ENCODE results near the gene SLC26A3.

SLC26A3 gene

DNA sequence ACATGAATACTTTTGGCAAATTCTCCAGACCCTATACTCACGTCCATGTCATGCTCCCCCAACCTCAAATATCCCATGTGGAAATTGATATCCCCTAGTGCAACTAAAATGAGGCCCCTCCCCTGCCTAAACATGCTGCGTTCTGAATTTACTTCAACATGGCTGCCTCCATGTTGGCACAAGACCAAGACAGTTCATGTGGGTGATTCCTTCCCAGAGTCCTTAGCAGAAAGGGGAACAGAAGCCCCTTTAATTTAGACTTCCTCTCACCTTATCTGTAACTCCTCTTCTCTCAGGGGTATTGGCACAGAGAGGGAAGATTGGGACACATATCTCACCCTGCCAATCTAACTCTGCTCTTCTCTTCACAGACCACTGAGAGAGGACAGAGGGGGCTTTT, 24.5 kb upstream of the SLC26A3 start:
- no peak for DNase-seq (ENCODE audit: low read depth)
- TF ChIP-seq, protein P1, sequence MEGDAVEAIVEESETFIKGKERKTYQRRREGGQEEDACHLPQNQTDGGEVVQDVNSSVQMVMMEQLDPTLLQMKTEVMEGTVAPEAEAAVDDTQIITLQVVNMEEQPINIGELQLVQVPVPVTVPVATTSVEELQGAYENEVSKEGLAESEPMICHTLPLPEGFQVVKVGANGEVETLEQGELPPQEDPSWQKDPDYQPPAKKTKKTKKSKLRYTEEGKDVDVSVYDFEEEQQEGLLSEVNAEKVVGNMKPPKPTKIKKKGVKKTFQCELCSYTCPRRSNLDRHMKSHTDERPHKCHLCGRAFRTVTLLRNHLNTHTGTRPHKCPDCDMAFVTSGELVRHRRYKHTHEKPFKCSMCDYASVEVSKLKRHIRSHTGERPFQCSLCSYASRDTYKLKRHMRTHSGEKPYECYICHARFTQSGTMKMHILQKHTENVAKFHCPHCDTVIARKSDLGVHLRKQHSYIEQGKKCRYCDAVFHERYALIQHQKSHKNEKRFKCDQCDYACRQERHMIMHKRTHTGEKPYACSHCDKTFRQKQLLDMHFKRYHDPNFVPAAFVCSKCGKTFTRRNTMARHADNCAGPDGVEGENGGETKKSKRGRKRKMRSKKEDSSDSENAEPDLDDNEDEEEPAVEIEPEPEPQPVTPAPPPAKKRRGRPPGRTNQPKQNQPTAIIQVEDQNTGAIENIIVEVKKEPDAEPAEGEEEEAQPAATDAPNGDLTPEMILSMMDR (IDR thresholded peaks at IDR 0.05; ENCODE audit: low read depth, low read length) = no peak
- no peak for TF ChIP-seq POLR2A (IDR thresholded peaks at IDR 0.05; ENCODE audit: extremely low read depth, insufficient read length)
- TF ChIP-seq, protein P2, sequence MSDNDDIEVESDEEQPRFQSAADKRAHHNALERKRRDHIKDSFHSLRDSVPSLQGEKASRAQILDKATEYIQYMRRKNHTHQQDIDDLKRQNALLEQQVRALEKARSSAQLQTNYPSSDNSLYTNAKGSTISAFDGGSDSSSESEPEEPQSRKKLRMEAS (IDR thresholded peaks at IDR 0.05; ENCODE audit: low read depth, low read length) = no peak

DNA sequence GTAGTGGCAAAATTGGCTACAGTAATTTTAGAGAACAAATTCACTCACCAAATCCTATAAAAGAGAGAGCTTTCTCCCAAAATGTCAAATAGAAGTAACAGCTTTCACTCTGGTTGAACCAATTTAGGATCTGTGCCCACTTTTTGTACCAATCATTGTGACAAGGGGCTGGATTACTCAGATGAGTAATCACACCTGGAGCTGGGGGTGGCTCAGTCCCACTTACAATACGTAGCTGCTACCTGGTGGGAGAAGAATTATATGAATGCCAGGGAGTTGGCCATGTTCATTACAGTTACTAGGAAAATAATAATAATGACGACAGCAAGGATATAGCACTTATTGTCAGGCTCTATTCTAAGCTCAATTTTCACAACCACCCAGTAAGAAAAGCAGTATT, 23.4 kb upstream of the SLC26A3 start:
- TF ChIP-seq POLR2A (IDR thresholded peaks at IDR 0.05; ENCODE audit: extremely low read depth, insufficient read length) = no peak
- no peak for TF ChIP-seq MYC (IDR thresholded peaks at IDR 0.05; ENCODE audit: low read depth, low read length)
- TF ChIP-seq, protein P2 (IDR thresholded peaks at IDR 0.05; ENCODE audit: low read depth, low read length) = no peak
- TF ChIP-seq, protein P1 (IDR thresholded peaks at IDR 0.05; ENCODE audit: low read depth, low read length) = no peak
- DNase-seq (ENCODE audit: low read depth) = no peak

More for the DNA sequence above, 24.5 kb upstream of the SLC26A3 start:
- no peak overlapping the region for H3K4me3 ChIP-seq (ENCODE audit: low read depth, low read length)

DNA sequence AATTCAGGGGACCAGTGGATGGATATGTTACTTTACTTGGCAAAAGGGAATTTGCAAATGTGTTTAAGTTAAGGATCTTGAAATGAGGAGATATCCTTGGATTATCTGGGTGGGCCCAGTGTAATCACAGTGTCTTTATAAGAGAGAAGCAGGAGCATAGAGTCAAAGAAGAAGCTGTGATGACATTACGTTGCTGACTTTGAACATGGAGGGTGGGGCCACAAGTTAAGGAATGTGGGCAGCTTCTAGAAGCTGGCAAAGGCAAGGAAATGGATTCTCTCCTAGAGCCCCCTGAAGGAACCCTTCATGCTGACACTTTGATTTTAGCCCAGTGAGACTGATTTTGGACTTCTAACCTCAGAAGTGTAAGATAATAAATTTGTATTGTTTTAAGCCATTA, 21.8 kb upstream of the SLC26A3 start:
- TF ChIP-seq MYC (IDR thresholded peaks at IDR 0.05; ENCODE audit: low read depth, low read length) = no peak
- H3K4me3 ChIP-seq (ENCODE audit: low read depth, low read length) = no peak overlapping the region
- DNase-seq (ENCODE audit: low read depth) = no peak

More for the DNA sequence above, 23.4 kb upstream of the SLC26A3 start:
- no peak overlapping the region for H3K4me3 ChIP-seq (ENCODE audit: low read depth, low read length)

DNA sequence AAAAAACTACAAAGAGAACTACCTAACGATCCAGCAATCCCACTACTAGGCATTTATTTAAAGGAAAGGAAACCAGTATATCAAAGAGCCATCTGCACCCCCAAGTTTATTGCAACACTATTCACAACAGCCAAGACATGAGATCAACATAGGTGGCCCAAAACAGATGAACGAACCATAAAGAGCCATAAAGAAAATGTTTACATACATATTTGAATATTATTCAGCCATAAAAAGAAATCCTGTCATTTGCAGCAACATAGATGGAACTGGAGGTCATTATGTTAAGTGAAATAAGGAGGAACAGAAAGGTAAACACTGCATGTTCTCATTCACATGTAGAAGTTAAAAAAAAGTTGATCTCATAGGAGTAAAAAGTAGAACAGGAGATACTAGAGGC, 15.6 kb upstream of the SLC26A3 start:
- DNase-seq (ENCODE audit: low read depth) = no peak
- H3K4me3 ChIP-seq (ENCODE audit: low read depth, low read length) = no peak overlapping the region
- no peak for TF ChIP-seq MYC (IDR thresholded peaks at IDR 0.05; ENCODE audit: low read depth, low read length)
- TF ChIP-seq, protein P2 (IDR thresholded peaks at IDR 0.05; ENCODE audit: low read depth, low read length) = no peak
- TF ChIP-seq POLR2A (IDR thresholded peaks at IDR 0.05; ENCODE audit: extremely low read depth, insufficient read length) = no peak
- TF ChIP-seq, protein P1 (IDR thresholded peaks at IDR 0.05; ENCODE audit: low read depth, low read length) = no peak

DNA sequence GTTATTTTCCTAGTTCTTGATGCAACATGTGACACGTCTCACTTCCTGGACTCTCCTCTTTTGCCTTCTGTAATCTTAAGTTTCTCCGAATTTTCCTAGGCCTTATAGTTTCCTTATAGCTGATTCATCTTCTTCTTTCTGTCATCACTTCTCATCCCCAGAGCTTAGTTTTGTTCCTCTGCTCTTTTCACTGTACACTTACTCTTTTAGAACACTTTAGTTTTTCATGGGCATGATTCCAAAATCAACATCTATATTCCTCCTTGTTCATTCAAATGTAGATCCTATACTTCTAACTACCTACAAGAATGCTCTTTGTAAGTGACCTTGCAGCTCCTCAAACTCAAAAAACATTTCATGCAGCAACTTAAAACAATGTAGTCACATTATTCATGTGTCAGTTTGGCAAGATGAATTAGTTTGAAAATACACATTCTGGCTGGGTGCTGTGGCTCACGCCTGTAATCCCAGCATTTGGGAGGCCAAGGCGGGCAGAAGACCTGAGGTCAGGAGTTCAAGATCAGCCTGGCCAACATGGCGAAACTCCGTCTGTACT, 13.1 kb upstream of the SLC26A3 start:
- H3K4me3 ChIP-seq (ENCODE audit: low read depth, low read length) = no peak overlapping the region
- TF ChIP-seq, protein P2 (IDR thresholded peaks at IDR 0.05; ENCODE audit: low read depth, low read length) = no peak
- TF ChIP-seq MYC (IDR thresholded peaks at IDR 0.05; ENCODE audit: low read depth, low read length) = no peak
- TF ChIP-seq POLR2A (IDR thresholded peaks at IDR 0.05; ENCODE audit: extremely low read depth, insufficient read length) = no peak
- TF ChIP-seq, protein P1 (IDR thresholded peaks at IDR 0.05; ENCODE audit: low read depth, low read length) = no peak
- no peak for DNase-seq (ENCODE audit: low read depth)

DNA sequence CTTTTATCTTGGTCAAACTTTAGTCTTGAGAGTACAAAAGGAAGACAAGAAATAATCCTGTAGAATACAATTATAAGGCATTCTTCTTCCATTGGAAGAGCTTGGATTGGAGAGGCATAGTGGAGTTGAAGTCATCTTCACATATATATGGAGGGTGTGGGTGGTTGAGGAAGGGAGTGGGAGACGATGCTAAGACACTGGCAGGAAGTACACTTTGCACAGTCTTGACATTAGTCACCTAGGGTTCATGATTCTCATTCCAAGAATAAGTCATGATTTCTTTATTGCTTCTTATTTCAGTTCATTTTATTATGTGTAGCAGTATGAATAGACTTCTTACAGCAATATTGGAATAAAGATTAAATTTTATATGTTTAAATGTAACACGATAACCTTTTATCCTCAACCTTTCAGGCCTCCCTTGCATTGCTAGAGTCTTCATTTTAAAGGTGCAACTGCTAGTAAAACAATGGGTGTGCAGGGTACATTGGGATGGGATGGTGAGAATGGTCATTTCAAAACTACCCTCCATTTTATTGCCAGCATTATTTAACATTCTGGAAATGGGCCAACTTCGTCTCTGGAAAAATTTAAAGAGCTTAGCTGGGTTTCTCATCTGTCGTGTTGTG, 12.3 kb upstream of the SLC26A3 start:
- H3K4me3 ChIP-seq (ENCODE audit: low read depth, low read length) = no peak overlapping the region
- TF ChIP-seq MYC (IDR thresholded peaks at IDR 0.05; ENCODE audit: low read depth, low read length) = no peak
- TF ChIP-seq, protein P2 (IDR thresholded peaks at IDR 0.05; ENCODE audit: low read depth, low read length) = no peak
- TF ChIP-seq, protein P1 (IDR thresholded peaks at IDR 0.05; ENCODE audit: low read depth, low read length) = no peak
- no peak for TF ChIP-seq POLR2A (IDR thresholded peaks at IDR 0.05; ENCODE audit: extremely low read depth, insufficient read length)

More for the DNA sequence above, 12.3 kb upstream of the SLC26A3 start:
- DNase-seq (ENCODE audit: low read depth) = no peak

Data from NB4 (cell line).